Chondrocyte (in vitro differentiated cells): ENCODE measurements around the gene TEX19. TPM values are rescaled to one million over a fixed set of nuclear protein-coding genes. Genes with fewer than 3 reads are reported as not detected.

ENCODE experiments used
- DNase-seq: peaks from one replicate; pipeline ENCODE4 v3.0.0; 2021; ENCODE audit warnings: mixed read lengths, low spot score
- H3K27ac Mint-ChIP-seq: one replicate; pipeline ENCODE4 v1.8.0; 2021; ENCODE audit warnings: mild to moderate bottlenecking, moderate library complexity, mixed read lengths; ENCODE audit not compliant: unreplicated experiment
- H3K27me3 Mint-ChIP-seq: 2 replicates; pipeline ENCODE4 v1.8.0; 2021; ENCODE audit warnings: low read depth, mixed read lengths
- H3K36me3 Mint-ChIP-seq: 2 replicates; pipeline ENCODE4 v1.8.0; 2021; ENCODE audit warnings: low read depth, mixed read lengths
- H3K4me1 Mint-ChIP-seq: 2 replicates; pipeline ENCODE4 v1.8.0; 2021; ENCODE audit warnings: low read depth, mild to moderate bottlenecking, mixed read lengths
- H3K4me3 Mint-ChIP-seq: one replicate; pipeline ENCODE4 v1.8.0; 2021; ENCODE audit warnings: mild to moderate bottlenecking, moderate library complexity, mixed read lengths; ENCODE audit not compliant: unreplicated experiment
- H3K9me3 Mint-ChIP-seq: 2 replicates; pipeline ENCODE4 v1.8.0; 2021; ENCODE audit warnings: low read depth, mixed read lengths
- CTCF ChIP-seq: fragments of 200-600 bp; sonication (generic); IDR thresholded peaks from 2 replicates; pipeline ENCODE4 v1.5.0; 2021; ENCODE audit warnings: antibody characterized with exemption, mild to moderate bottlenecking, moderate library complexity
- total RNA-seq: library from RNA; stranded (reverse); gene quantifications from 3 replicates; pipeline ENCODE4 v1.2.1, GENCODE V29; 2021

The TEX19 gene
- total RNA-seq, 1 donor from 2014 or later, result not detected

GRCh38 chr17:82348434-82348833 is 10.6 kb upstream of the TEX19 start:
- peaks cover 2% of the 10 kb centered on the region for H3K4me1 Mint-ChIP-seq
- no peak overlapping the region for H3K4me3 Mint-ChIP-seq
- peaks cover 17% of the 10 kb centered on the region for H3K27me3 Mint-ChIP-seq
- no peaks in the 10 kb centered on the region for H3K9me3 Mint-ChIP-seq
- DNase-seq, result no peak
- no peak overlapping the region for H3K27ac Mint-ChIP-seq
- H3K36me3 Mint-ChIP-seq, result no peaks in the 10 kb centered on the region
- TF ChIP-seq CTCF, result no peak

- no peak for DNase-seq
- Mint-ChIP-seq H3K36me3 (no peaks in the 10 kb centered on the region), H3K4me1 (peaks cover 2% of the 10 kb centered on the region), H3K27me3 (peaks cover 17% of the 10 kb centered on the region), H3K27ac (no peak overlapping the region), H3K9me3 (no peaks in the 10 kb centered on the region), H3K4me3 (no peak overlapping the region)
- TF ChIP-seq CTCF, result no peak
Measured at GRCh38 chr17:82348866-82349265, 10.2 kb upstream of the TEX19 start.

GRCh38 chr17:82349287-82349701 is 9.8 kb upstream of the TEX19 start:
- no peak overlapping the region for H3K4me3 Mint-ChIP-seq
- H3K4me1 Mint-ChIP-seq, result peaks cover 2% of the 10 kb centered on the region
- no peak overlapping the region for H3K27ac Mint-ChIP-seq
- DNase-seq, result no peak
- no peaks in the 10 kb centered on the region for H3K9me3 Mint-ChIP-seq
- no peak for TF ChIP-seq CTCF
- H3K36me3 Mint-ChIP-seq, result no peaks in the 10 kb centered on the region
- peaks cover 17% of the 10 kb centered on the region for H3K27me3 Mint-ChIP-seq

GRCh38 chr17:82350182-82351030 is 8.6 kb upstream of the TEX19 start:
- Mint-ChIP-seq H3K36me3 (no peaks in the 10 kb centered on the region), H3K27ac (no peak overlapping the region), H3K9me3 (no peaks in the 10 kb centered on the region), H3K27me3 (peaks cover 22% of the 10 kb centered on the region), H3K4me1 (peaks cover 2% of the 10 kb centered on the region), H3K4me3 (no peak overlapping the region)
- DNase-seq, result no peak
- TF ChIP-seq CTCF, result no peak

- Mint-ChIP-seq H3K36me3 (no peaks in the 10 kb centered on the region), H3K4me1 (peaks cover 2% of the 10 kb centered on the region), H3K4me3 (no peak overlapping the region), H3K9me3 (no peaks in the 10 kb centered on the region), H3K27me3 (peaks cover 24% of the 10 kb centered on the region), H3K27ac (no peak overlapping the region)
- no peak for TF ChIP-seq CTCF
- no peak for DNase-seq
Measured at GRCh38 chr17:82351254-82351712, 7.8 kb upstream of the TEX19 start.
